GM12878 (cell line): ENCODE data around the gene ASB6. TPM values are rescaled to one million over a fixed set of nuclear protein-coding genes. Genes with fewer than 3 reads are reported as not detected.
A peak's percentile ranks its signal among the peaks of the same experiment; 100 is the strongest.

Experiments
- CBX3 ChIP-seq: fragments of 200-600 bp; sonication (generic); IDR thresholded peaks from 2 replicates; pipeline ENCODE4 v1.6.1; 2016; ENCODE audit warnings: low read depth, borderline replicate concordance
- DPF2 ChIP-seq: fragments of 450-650 bp; IDR thresholded peaks from 2 replicates; pipeline ENCODE4 v1.6.1; 2017; ENCODE audit warnings: mild to moderate bottlenecking
- EZH2 ChIP-seq: IDR thresholded peaks from 2 replicates; pipeline ENCODE4 v1.6.1; 2012; ENCODE audit warnings: low read depth, mild to moderate bottlenecking, control low read depth, inconsistent platforms, low read length, borderline replicate concordance; ENCODE audit not compliant: control insufficient read depth
- KLF5 ChIP-seq: fragments of 450-650 bp; IDR thresholded peaks from 2 replicates; pipeline ENCODE4 v1.6.1; 2014; ENCODE audit warnings: mild to moderate bottlenecking; ENCODE audit not compliant: partially characterized antibody
- LARP7 ChIP-seq: fragments of 450-650 bp; IDR thresholded peaks from 2 replicates; pipeline ENCODE4 v1.6.1; 2017; ENCODE audit warnings: mild to moderate bottlenecking
- MEF2A ChIP-seq: IDR thresholded peaks from 2 replicates; pipeline ENCODE4 v1.6.1; 2011; ENCODE audit warnings: low read depth, mild to moderate bottlenecking, low read length, moderate library complexity; ENCODE audit not compliant: insufficient read depth
- MTA3 ChIP-seq: IDR thresholded peaks from 2 replicates; pipeline ENCODE4 v1.6.1; 2012; ENCODE audit warnings: low read length, inconsistent platforms, borderline replicate concordance
- NFIC ChIP-seq: IDR thresholded peaks from 2 replicates; pipeline ENCODE4 v1.6.1; 2012; ENCODE audit warnings: low read depth, mild to moderate bottlenecking, inconsistent platforms, low read length, moderate library complexity
- NRF1 ChIP-seq: conservative IDR thresholded peaks from 2 replicates; pipeline ENCODE4 v1.6.1; 2011; ENCODE audit warnings: mild to moderate bottlenecking, low read depth, low read length, improper control_type of control experiment
- PKNOX1 ChIP-seq: fragments of 450-650 bp; IDR thresholded peaks from 2 replicates; pipeline ENCODE4 v1.6.1; 2016; ENCODE audit warnings: mild to moderate bottlenecking
- PML ChIP-seq: IDR thresholded peaks from 2 replicates; pipeline ENCODE4 v1.6.1; 2012; ENCODE audit warnings: low read length, inconsistent platforms
- POLR2AphosphoS5 ChIP-seq: IDR thresholded peaks from 2 replicates; pipeline ENCODE4 v1.6.1; 2011; ENCODE audit warnings: mild to moderate bottlenecking, low read length, inconsistent platforms
- RAD51 ChIP-seq: fragments of 450-650 bp; IDR thresholded peaks from 2 replicates; pipeline ENCODE4 v1.6.1; 2016; ENCODE audit warnings: moderate library complexity, mild to moderate bottlenecking, inconsistent platforms
- RELB ChIP-seq: fragments of 450-650 bp; IDR thresholded peaks from 2 replicates; pipeline ENCODE4 v1.6.1; 2017; ENCODE audit warnings: low read depth, mild to moderate bottlenecking, moderate library complexity
- SKIL ChIP-seq: fragments of 450-650 bp; IDR thresholded peaks from 2 replicates; pipeline ENCODE4 v1.6.1; 2017; ENCODE audit warnings: mild to moderate bottlenecking, low read depth, inconsistent platforms; ENCODE audit not compliant: poor library complexity, severe bottlenecking
- SRF ChIP-seq, 2 experiments: IDR thresholded peaks; 2 replicates each; pipeline ENCODE4 v1.6.1; 2011; ENCODE audit warnings: low read depth in 2 of 2, low read length in 2 of 2, mild to moderate bottlenecking in 1 of 2, moderate library complexity in 1 of 2
- TCF12 ChIP-seq: IDR thresholded peaks from 2 replicates; pipeline ENCODE4 v1.6.1; 2011; ENCODE audit warnings: low read depth, mild to moderate bottlenecking, low read length
- TCF7 ChIP-seq: IDR thresholded peaks from 2 replicates; pipeline ENCODE4 v1.6.1; 2014; ENCODE audit warnings: antibody characterized with exemption, borderline replicate concordance
- USF1 ChIP-seq: IDR thresholded peaks from 2 replicates; pipeline ENCODE4 v1.6.1; 2011; ENCODE audit warnings: borderline replicate concordance, low read depth, mild to moderate bottlenecking, moderate library complexity, mixed read lengths, low read length; ENCODE audit not compliant: insufficient read depth; ENCODE audit errors: extremely low read length
- polyA plus RNA-seq, 11 experiments: library from polyadenylated mRNA; depleted of rRNA in 4 of 11; unstranded in 6 of 11; stranded (reverse) in 5 of 11; fragments of >200 nt; fragmentation: Nextera tagmentation in 4 of 11; fragmentation: Illumina TruSeq in 1 of 11; extraction: Ambion mirVana in 4 of 11; extraction: Trizol in 1 of 11; gene quantifications; 1 replicate in 1 of 11; 2 replicates in 10 of 11; pipeline versions ENCODE4 v1.2.1 to v1.2.3, GENCODE V29; 2011 to 2016; ENCODE audit warnings: inconsistent platforms in 2 of 11, missing spikeins in 2 of 11, low read depth in 1 of 11
- total RNA-seq, 4 experiments: library from RNA; depleted of rRNA in 3 of 4; stranded (reverse); fragments of >200 nt in 3 of 4; fragmentation: Illumina TruSeq in 1 of 4; extraction: Trizol in 1 of 4; gene quantifications; 2 replicates each; pipeline versions ENCODE4 v1.2.1 to v1.2.3, GENCODE V29; 2013 to 2021
- TF ChIP-seq, protein P1 (sequence below): fragments of 450-650 bp; IDR thresholded peaks from 2 replicates; pipeline ENCODE4 v1.6.1; 2017; ENCODE audit warnings: antibody characterized with exemption, mild to moderate bottlenecking, moderate library complexity
- TF ChIP-seq, protein P2 (sequence below): IDR thresholded peaks from 2 replicates; pipeline ENCODE4 v1.6.1; 2012; ENCODE audit warnings: low read depth, low read length, improper control_type of control experiment

ASB6 gene
- total and polyA plus RNA-seq, 10 of the 15 experiments (the other 5 are each of a cell fraction or from before 2014, with no cell fraction given): 0.80 to 18.2 (median 9.9) TPM

DNA sequence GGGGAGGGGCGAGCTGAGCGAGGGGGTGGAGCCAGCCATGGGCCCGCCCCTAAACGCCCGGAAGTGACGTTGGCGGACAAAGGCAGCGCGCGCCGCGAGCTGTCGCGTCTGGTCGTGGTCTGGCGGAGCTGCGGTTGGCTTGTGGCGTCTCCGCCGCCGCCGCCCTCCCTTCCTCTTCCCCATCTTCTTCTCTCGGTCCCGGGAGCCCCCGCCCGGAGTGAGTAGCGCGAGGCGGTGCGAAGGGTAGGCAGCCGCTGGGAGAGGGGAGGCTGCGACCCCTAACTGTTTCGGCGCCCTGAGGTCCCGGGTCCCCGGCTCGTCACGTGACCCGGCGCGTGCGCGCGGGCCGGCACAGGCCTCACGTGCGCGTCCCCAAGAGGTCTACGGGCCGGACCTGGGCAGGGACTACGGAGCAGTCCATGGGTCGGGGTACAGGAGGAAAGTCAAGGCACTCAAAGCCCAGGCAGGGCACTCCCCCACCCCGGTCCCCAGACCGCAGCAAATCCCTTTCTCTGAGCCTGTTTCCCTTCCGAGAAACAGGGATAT, 15.8 kb downstream of the ASB6 start, which contains the start of gene NTMT1 (continued):
- TF ChIP-seq, protein P1, sequence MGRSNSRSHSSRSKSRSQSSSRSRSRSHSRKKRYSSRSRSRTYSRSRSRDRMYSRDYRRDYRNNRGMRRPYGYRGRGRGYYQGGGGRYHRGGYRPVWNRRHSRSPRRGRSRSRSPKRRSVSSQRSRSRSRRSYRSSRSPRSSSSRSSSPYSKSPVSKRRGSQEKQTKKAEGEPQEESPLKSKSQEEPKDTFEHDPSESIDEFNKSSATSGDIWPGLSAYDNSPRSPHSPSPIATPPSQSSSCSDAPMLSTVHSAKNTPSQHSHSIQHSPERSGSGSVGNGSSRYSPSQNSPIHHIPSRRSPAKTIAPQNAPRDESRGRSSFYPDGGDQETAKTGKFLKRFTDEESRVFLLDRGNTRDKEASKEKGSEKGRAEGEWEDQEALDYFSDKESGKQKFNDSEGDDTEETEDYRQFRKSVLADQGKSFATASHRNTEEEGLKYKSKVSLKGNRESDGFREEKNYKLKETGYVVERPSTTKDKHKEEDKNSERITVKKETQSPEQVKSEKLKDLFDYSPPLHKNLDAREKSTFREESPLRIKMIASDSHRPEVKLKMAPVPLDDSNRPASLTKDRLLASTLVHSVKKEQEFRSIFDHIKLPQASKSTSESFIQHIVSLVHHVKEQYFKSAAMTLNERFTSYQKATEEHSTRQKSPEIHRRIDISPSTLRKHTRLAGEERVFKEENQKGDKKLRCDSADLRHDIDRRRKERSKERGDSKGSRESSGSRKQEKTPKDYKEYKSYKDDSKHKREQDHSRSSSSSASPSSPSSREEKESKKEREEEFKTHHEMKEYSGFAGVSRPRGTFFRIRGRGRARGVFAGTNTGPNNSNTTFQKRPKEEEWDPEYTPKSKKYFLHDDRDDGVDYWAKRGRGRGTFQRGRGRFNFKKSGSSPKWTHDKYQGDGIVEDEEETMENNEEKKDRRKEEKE: no peak
- TF ChIP-seq TCF7 (no peak), CBX3 (no peak), NFIC (no peak), KLF5 (peak; percentile 54), SRF (IDR thresholded peaks at IDR 0.05; ENCODE audit: low read depth in 2 of 2, low read length in 2 of 2) (no peak), NRF1 (no peak), MEF2A (no peak), MTA3 (no peak), PML (peak; percentile 86; the same call in 1 of the 2 replicates), SKIL (no peak), USF1 (peak; percentile 97), RAD51 (peak; percentile 98), POLR2AphosphoS5 (peak; percentile 85), PKNOX1 (peak; percentile 54; the same call in 1 of the 2 replicates), RELB (peak; percentile 45; the same call in 1 of the 2 replicates), TCF12 (peak; percentile 53; the same call in 1 of the 2 replicates), LARP7 (peak; percentile 87), DPF2 (peak; percentile 90), EZH2 (no peak)
- TF ChIP-seq, protein P2, sequence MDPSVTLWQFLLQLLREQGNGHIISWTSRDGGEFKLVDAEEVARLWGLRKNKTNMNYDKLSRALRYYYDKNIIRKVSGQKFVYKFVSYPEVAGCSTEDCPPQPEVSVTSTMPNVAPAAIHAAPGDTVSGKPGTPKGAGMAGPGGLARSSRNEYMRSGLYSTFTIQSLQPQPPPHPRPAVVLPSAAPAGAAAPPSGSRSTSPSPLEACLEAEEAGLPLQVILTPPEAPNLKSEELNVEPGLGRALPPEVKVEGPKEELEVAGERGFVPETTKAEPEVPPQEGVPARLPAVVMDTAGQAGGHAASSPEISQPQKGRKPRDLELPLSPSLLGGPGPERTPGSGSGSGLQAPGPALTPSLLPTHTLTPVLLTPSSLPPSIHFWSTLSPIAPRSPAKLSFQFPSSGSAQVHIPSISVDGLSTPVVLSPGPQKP: peak; percentile 82
